ENCODE results near the gene HSD17B12. TPM values are rescaled to one million over a fixed set of nuclear protein-coding genes. Genes with fewer than 3 reads are reported as not detected.

Gene HSD17B12
- total and polyA plus RNA-seq, 2 of the 8 experiments (the other 6 are each of a cell fraction or from before 2014, with no cell fraction given): 46.0 to 121 TPM

DNA sequence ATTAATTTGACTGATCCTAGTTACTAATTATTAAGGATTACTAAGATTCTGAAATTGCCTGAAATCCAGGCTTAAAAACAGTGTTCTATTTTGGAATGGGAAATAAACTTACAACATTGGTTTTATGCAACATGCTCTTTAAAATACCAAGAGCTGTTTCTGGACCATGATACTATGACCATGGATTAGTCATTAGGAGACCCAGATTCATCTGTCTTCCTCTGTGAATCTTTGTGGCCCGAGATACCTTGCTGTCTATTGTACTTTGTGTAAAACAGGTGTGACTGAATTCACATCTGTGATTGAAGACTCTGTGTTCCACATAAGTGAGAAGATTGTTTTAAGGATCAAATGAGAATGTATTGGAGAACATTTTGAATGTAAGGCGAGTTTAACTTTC lies 98.8 kb downstream of the HSD17B12 start:
- H2BK120ac ChIP-seq (replicated peaks; ENCODE audit: low read depth, low read length): no peak overlapping the region
- H3K27ac ChIP-seq (ENCODE audit: low read depth, low read length): no peak overlapping the region
- no peak overlapping the region for H2BK20ac ChIP-seq (ENCODE audit: low read length)
- peaks cover 3 to 8% of the 10 kb centered on the region in 2 experiments; a peak in 3 of 4 replicates for H3K9me3 ChIP-seq (ENCODE audit: insufficient read depth in 2 of 2, low read depth in 1 of 2, low read length in 1 of 2)
- POLR2A ChIA-PET (ENCODE audit: partially characterized antibody): no interaction called here
- H3K23ac ChIP-seq (ENCODE audit: insufficient read length): no peak overlapping the region
- no peaks in the 10 kb centered on the region for H3K4me1 ChIP-seq (replicated peaks in 1 of 4; ENCODE audit: control insufficient read depth in 3 of 4, insufficient read depth in 4 of 4, low read length in 3 of 4)
- TF ChIP-seq KDM4A (IDR thresholded peaks at IDR 0.05; ENCODE audit: low read depth, low read length, severe bottlenecking): no peak
- no peak for TF ChIP-seq NRF1 (IDR thresholded peaks at IDR 0.05; ENCODE audit: low read depth, low read length)
- no peak for TF ChIP-seq CHD1 (IDR thresholded peaks at IDR 0.05; ENCODE audit: low read depth, low read length)
- TF ChIP-seq YY1 (IDR thresholded peaks at IDR 0.05; ENCODE audit: low read depth, low read length): no peak
- TF ChIP-seq KDM5A (IDR thresholded peaks at IDR 0.05; ENCODE audit: low read length): no peak
- H2BK5ac ChIP-seq (ENCODE audit: low read depth, low read length): no peak overlapping the region
- no peak overlapping the region for H3K56ac ChIP-seq (replicated peaks; ENCODE audit: insufficient read length, low read depth, low read length)
- H3K9ac ChIP-seq (replicated peaks in 1 of 4; ENCODE audit: extremely low read depth in 1 of 4, low read depth in 3 of 4, low read length in 3 of 4): no peak overlapping the region
- H3K79me2 ChIP-seq (ENCODE audit: control insufficient read depth in 1 of 2, insufficient read depth in 2 of 2, low read length in 2 of 2): peaks cover 0 to 5% of the 10 kb centered on the region in 2 experiments; a peak in 1 of 4 replicates
- H2AFZ ChIP-seq (ENCODE audit: low read length): no peak overlapping the region
- no peak overlapping the region for H3K4me2 ChIP-seq (ENCODE audit: insufficient read depth in 1 of 2, low read depth in 2 of 2, low read length in 2 of 2)
- no peaks in the 10 kb centered on the region for H3K79me1 ChIP-seq (ENCODE audit: low read depth, low read length)
- H2BK12ac ChIP-seq (ENCODE audit: low read depth, low read length): no peak overlapping the region
- H3K18ac ChIP-seq (ENCODE audit: extremely low read depth, low read length): no peak overlapping the region
- no peak overlapping the region for H2BK15ac ChIP-seq (ENCODE audit: low read length)
- H4K20me1 ChIP-seq (replicated peaks in 1 of 2; ENCODE audit: control insufficient read depth in 1 of 2, insufficient read depth in 2 of 2, low read length in 2 of 2): peaks cover 0 to 2% of the 10 kb centered on the region in 2 experiments
- H3K27me3 ChIP-seq (replicated peaks in 1 of 4; ENCODE audit: control insufficient read depth in 3 of 4, extremely low read depth in 1 of 4, insufficient read depth in 3 of 4, low read length in 3 of 4): no peaks in the 10 kb centered on the region
- H4K91ac ChIP-seq (replicated peaks; ENCODE audit: insufficient read length, low read length): no peak overlapping the region
- DNase-seq (ENCODE audit: low read depth in 1 of 2, low spot score in 2 of 2) (no peak), FAIRE-seq (no peak)
- no peak overlapping the region for H3K4ac ChIP-seq (replicated peaks; ENCODE audit: insufficient read length, low read depth, low read length)
- peaks cover 0 to 7% (median 2%) of the 10 kb centered on the region in 4 experiments; a peak in 3 of 8 replicates for H3K36me3 ChIP-seq (ENCODE audit: control insufficient read depth in 2 of 4, insufficient read depth in 4 of 4, low read length in 3 of 4)
- H4K8ac ChIP-seq (ENCODE audit: extremely low read depth, insufficient read depth, low read length): no peak overlapping the region
- CTCF ChIA-PET (ENCODE audit: partially characterized antibody): no interaction called here
- H3K4me3 ChIP-seq (ENCODE audit: extremely low read depth in 1 of 4, insufficient read depth in 2 of 4, low read depth in 3 of 4, low read length in 4 of 4): no peak overlapping the region
- no peak overlapping the region for H3K14ac ChIP-seq (ENCODE audit: insufficient read length)
- no peak overlapping the region for H2AK5ac ChIP-seq (ENCODE audit: low read depth, low read length)
- WGBS, 2 experiments (ENCODE audit: extremely low coverage in 1 of 2, insufficient coverage in 1 of 2, insufficient read length in 1 of 2, insufficient replicate concordance in 2 of 2, low coverage in 1 of 2, low lambda C conversion rate in 2 of 2, missing lambda C conversion rate in 1 of 2): 84% methylated on average over 2 of the region's 2 CpGs; no CpG with 5 or more reads in 1 of the 2 experiments
- H4K5ac ChIP-seq (ENCODE audit: insufficient read length, low read depth, low read length): no peak overlapping the region
- no peaks in the 10 kb centered on the region for H3K23me2 ChIP-seq (ENCODE audit: low read depth, low read length)

Measured in H1 (cell line).